GM23248 (cell line): ENCODE measurements around the gene AQP4.

Experiments used
- EZH2 ChIP-seq: fragments of 200-600 bp; sonication (generic); IDR thresholded peaks from 2 replicates; pipeline ENCODE4 v1.6.1; 2018; ENCODE audit warnings: antibody characterized with exemption, mild to moderate bottlenecking; ENCODE audit not compliant: insufficient read depth, poor library complexity, severe bottlenecking
- EZH2phosphoT487 ChIP-seq: fragments of 200-600 bp; sonication (generic); IDR thresholded peaks from 2 replicates; pipeline ENCODE4 v1.6.1; 2018; ENCODE audit warnings: antibody characterized with exemption, moderate library complexity, mild to moderate bottlenecking, low read depth; ENCODE audit not compliant: insufficient read depth

DNA sequence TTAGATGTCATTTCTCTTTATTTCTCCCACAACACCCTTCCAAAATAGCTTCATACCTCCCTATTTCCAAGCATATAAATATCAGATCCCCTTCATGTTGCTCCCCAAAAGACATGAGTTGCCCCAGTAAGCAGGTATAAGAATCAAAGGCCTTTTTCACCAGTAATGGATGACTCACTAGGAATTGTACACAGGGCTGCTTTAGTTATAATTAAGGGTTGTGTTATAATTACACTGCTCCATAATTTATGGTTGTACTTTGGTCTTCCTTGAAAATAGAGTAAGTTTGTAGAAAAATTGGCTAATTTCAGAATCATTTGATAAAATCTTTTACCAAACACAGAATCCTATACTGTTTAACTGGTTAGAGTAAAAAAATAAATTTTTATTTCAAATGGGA lies 8.8 kb upstream of the AQP4 start:
- no peak for TF ChIP-seq EZH2phosphoT487
- no peak for TF ChIP-seq EZH2
